ENCODE results near the gene ZNF524.

ZNF524 gene

DNA sequence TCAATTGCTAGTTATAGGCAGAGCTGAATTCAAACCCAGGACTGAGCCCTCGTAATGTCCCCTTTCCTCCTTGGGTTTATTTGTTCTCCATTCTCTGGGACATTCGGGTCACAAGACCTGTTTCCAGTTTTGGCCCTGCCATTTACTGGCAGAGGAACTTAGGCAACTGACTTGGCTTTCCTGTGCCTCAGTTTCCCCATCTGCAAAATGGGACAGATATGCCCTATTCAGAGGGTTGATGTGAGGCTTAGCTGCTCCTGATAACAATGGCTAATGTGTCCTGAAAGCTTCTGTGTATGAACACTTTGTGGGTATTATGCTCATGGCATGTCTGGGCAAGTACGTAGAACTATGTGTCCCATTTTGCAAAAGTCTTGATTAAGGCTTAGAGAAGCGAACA, 996 bp downstream of the ZNF524 start:
- DNase-seq (ENCODE audit: low read depth, low spot score) = no peak

- no peak for DNase-seq (ENCODE audit: low read depth, low spot score)
Measured at GRCh38 chr19:55602104-55603001, 2.3 kb downstream of the ZNF524 start.

- no peak for DNase-seq (ENCODE audit: low read depth, low spot score)
Measured at GRCh38 chr19:55603115-55603514, 3.0 kb downstream of the ZNF524 start.

GRCh38 chr19:55603581-55604292, 3.6 kb downstream of the ZNF524 start:
- no peak for DNase-seq (ENCODE audit: low read depth, low spot score)

GRCh38 chr19:55605207-55605636, 5.1 kb downstream of the ZNF524 start:
- peak; percentile 91 for DNase-seq (ENCODE audit: low read depth, low spot score)

DNA sequence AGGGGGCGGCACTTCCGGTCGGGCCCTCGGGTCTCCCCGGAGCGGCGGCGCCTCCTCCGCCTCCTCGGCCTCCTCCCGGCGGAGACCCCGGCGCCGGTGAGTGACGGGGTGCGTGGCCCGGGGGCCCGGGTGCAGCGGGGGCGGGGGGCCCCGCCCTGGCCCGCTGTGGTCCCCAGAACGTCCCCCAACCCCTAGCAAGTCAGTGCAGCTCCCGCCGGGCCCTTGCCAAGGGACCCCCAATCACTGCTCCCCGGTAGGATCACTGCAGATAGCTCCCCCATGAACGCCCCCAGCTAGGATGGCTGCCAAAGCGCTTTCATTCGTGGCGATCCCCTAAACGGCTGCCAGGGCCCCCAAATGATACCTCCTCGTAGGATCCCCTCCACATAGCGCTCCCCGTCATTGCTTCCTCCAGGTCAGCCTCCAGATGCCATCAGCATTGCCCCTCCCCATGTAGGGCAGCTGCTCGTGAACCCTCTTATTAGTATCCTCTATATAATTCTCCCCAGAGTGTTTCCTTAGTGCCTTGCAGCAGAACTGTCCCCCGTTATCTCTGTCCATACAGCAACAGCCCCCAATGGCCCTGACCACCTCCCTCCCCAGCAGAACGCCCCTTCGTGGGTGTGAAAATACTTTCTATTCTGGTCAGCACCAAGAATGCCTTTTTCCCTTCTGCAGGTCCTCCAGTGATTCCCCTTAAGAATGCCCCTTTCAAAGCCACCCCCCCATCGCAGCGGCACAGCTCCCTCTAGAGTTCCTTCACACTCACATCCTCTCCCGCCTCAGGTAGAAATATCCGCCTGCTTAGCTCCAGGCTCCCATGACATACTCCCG, 5.8 kb downstream of the ZNF524 start, which contains the start of gene ZNF865:
Gene ZNF865, plus strand, starts transcription at position 11 of the 834 bp plus-strand sequence. CDS start 7,972 bp downstream, outside the sequence.
- DNase-seq (ENCODE audit: low read depth, low spot score) = peak; percentile 67

DNA sequence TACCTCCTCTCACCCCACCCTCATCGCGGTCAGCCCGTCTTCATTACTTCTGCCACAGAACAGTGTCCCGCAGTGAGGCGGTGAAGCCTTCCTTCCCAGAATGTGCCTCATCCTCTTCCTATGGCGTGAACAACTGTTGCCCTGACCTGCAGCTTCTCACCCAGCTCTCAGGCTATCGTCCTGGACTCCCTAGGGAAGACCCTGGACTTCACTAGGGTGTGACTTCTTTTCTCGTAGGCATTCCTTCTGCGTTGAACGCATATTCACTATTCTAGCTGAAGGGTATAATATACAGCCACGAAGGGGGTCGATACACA, 6.3 kb downstream of the ZNF524 start:
- DNase-seq (ENCODE audit: low read depth, low spot score) = no peak

DNA sequence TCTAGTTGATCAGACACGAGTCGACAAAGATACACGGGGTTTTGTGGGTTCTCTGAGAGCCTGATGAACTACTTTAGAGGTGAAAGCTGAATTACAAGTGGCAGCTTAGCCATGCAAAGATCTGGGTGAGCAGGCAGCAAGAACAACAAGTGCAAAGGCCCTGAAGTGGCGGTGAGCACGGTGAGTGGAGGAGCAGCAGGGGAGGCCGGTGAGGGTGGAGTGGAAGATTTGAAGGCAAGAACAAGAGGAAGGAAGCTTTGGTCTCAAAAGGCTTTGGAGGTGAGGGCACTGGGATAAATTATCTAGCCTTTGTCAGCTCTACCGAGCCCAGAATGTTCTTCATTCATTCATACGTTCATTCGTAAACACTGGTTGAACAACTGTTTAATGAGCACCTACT, 6.7 kb downstream of the ZNF524 start:
- no peak for DNase-seq (ENCODE audit: low read depth, low spot score)

DNA sequence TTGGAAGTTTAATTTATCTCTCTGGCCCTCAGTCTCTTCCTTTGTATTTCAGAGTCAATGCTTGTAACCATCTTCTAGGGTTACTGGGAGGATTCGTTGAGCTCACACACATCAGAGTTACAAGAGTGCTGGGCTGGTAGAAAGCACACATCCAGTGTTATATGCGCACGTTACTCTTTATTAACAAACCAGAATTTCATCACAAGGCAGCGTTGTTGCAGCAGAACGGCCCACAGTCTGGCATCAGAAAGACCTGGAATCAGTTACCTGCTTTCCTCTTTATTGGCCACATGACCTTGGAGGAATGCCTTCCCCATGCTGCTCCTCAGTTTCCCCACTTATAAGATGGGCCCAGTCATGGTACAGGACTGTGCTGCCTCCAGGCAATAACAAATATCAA, 9.2 kb downstream of the ZNF524 start:
- no peak for DNase-seq (ENCODE audit: low read depth, low spot score)

DNA sequence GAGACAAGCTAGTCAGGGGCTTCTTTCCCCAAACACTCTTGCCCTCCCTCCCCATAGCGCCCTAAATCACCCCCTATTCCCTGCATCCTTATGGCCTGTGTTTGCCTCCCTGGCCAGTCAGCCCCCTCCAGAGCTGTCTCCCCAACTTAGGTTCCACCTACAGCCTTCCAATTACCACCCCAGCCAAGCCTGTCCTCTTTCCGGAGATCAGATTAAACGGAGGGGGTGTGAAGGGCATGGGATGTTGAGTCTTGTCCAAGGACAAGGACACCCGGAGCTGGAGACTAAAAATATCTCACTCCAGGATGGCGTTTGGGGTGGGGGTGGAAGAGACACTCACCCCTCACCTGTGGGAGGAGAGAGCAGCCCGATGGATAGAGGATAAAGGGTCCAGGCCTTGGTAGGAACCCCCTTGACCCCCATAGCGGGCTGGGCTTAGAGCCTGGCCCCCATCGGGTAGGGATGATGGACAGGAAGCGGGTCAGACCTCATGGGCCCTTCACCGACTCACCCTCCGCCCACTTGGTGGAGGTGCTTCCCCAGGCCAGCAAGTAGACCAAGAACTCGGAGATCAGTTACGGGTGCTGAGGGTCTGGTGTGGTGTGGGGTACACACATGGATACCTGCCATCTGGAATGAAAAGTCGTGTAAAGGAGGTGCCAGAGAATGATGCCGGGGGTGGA, 11.4 kb downstream of the ZNF524 start:
- no peak for DNase-seq (ENCODE audit: low read depth, low spot score)

DNA sequence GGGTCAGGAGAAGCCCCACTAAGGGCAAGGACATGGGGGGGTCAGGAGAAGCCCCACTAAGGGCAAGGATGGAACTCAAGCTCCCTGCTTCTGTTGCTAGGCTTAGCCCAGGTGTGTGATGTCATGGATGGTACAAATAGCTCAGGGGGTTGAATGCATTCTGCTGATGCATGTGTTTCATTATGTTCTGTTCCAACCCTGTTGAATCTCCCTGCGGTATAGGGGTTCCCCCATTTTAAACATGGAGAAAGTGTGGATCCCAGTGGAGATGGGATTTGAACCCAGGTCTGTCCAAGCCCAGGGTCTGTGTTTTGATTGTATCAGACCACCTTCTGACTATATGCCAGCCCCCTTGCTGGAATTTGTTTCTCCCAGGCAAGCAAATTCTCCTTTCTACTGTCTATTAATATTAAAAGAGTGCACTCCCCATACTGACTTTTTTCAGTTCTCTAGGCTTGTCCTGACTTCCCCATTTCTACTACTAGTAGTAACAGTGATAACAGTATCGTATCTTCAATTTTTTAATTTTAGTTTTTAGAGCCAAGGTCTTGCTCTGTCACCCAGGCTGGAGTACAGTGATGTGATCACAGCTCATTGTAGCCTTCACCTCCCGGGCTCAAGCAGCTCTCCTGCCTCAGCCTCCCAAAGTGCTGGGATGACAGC, 12.0 kb downstream of the ZNF524 start:
- no peak for DNase-seq (ENCODE audit: low read depth, low spot score)

GRCh38 chr19:55613396-55613795, 13.3 kb downstream of the ZNF524 start:
- DNase-seq (ENCODE audit: low read depth, low spot score) = no peak

- DNase-seq (ENCODE audit: low read depth, low spot score) = no peak
Measured at GRCh38 chr19:55613930-55614710, 14.0 kb downstream of the ZNF524 start.

DNA sequence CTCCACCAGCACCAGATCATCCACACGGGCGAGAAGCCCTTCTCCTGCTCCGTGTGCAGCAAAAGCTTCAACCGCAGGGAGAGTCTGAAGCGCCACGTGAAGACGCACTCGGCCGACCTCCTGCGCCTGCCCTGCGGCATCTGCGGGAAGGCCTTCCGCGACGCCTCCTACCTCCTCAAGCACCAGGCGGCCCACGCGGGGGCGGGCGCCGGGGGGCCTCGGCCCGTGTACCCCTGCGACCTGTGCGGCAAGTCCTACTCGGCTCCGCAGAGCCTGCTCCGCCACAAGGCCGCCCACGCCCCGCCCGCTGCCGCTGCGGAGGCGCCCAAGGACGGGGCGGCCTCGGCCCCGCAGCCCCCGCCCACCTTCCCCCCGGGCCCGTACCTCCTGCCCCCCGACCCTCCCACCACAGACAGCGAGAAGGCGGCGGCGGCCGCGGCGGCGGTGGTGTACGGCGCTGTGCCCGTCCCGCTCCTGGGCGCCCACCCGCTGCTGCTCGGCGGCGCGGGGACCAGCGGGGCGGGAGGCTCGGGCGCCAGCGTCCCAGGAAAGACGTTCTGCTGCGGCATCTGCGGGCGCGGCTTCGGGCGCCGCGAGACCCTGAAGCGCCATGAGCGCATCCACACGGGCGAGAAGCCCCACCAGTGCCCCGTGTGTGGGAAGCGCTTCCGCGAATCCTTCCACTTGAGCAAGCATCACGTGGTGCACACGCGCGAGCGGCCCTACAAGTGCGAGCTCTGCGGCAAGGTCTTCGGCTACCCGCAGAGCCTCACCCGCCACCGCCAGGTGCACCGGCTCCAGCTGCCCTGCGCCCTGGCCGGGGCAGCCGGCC, 14.8 kb downstream of the ZNF524 start:
- no peak for DNase-seq (ENCODE audit: low read depth, low spot score)

DNA sequence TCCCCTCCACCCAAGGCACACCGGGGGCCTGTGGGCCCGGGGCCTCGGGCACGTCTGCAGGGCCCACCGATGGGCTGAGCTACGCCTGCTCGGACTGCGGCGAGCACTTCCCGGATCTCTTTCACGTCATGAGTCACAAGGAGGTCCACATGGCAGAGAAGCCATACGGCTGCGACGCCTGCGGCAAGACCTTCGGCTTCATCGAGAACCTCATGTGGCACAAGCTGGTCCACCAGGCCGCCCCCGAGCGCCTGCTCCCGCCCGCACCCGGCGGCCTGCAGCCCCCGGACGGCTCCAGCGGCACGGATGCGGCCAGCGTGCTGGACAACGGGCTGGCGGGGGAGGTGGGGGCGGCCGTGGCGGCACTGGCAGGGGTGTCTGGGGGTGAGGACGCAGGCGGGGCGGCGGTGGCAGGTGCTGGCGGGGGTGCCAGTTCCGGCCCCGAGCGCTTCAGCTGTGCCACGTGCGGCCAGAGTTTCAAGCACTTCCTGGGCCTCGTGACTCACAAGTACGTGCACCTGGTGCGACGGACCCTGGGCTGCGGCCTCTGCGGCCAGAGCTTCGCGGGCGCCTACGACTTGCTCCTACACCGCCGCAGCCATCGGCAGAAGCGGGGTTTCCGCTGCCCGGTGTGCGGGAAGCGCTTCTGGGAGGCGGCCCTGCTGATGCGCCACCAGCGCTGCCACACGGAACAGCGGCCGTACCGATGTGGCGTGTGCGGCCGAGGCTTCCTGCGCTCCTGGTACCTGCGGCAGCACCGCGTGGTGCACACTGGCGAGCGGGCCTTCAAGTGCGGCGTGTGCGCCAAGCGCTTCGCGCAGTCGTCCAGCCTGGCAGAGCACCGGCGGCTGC, 15.7 kb downstream of the ZNF524 start:
- DNase-seq (ENCODE audit: low read depth, low spot score) = no peak

DNA sequence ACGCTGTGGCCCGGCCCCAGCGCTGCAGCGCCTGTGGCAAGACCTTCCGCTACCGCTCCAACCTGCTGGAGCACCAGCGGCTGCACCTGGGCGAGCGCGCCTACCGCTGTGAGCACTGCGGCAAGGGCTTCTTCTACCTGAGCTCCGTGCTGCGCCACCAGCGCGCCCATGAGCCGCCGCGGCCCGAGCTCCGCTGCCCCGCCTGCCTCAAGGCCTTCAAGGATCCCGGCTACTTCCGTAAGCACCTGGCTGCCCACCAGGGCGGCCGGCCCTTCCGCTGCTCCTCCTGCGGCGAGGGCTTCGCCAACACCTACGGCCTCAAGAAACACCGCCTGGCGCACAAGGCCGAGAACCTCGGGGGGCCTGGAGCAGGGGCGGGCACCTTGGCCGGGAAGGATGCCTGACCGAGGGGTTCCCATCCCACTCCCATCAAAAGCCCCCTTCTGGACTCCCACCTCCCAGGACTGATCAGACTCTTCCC, 16.3 kb downstream of the ZNF524 start:
- no peak for DNase-seq (ENCODE audit: low read depth, low spot score)

DNA sequence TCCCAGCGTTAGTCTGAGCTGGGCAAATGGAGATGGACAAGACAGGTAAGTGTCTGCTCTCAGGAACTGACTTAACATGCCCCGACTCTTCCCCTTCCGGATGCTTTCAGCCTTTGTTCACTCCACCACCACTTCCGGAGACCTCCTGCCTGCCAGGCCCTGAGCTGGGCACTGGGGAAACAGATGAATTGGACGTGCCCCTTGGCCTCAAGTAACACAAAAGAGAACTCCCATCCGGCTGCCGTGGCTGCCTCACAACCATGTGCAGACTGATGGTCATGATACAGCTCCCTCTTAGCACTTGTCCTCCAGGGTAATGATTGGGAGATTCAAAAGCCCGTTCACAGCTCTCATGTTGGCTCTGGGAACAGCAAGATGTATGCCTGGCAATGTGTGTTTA, 17.3 kb downstream of the ZNF524 start:
- DNase-seq (ENCODE audit: low read depth, low spot score) = no peak

- no peak for DNase-seq (ENCODE audit: low read depth, low spot score)
Measured at GRCh38 chr19:55618426-55618825, 18.3 kb downstream of the ZNF524 start.

All from smooth muscle cell of the brain vasculature (primary cell).